Neural progenitor cell (in vitro differentiated cells): Measurements from ENCODE around the gene MKRN3. TPM values are rescaled to one million over a fixed set of nuclear protein-coding genes. Genes with fewer than 3 reads are reported as not detected.

Experiments used
- DNase-seq: peaks from one replicate; pipeline ENCODE4 v3.0.0-alpha.2; 2016; ENCODE audit warnings: low spot score
- H2AFZ ChIP-seq: fragments of 200-600 bp; sonication (generic); replicated peaks from 2 replicates; pipeline ENCODE4 v1.6.1; 2016; ENCODE audit warnings: antibody characterized with exemption
- H3F3A ChIP-seq: fragments of 200-600 bp; sonication (generic); 2 replicates; pipeline ENCODE4 v1.6.1; 2016; ENCODE audit warnings: antibody characterized with exemption, low read depth
- H3K27ac ChIP-seq: fragments of 200-600 bp; sonication (generic); 2 replicates; pipeline ENCODE4 v1.5.1; 2016; ENCODE audit warnings: mild to moderate bottlenecking
- H3K27me3 ChIP-seq: fragments of 200-600 bp; sonication (generic); 2 replicates; pipeline ENCODE4 v1.6.1; 2016; ENCODE audit warnings: mild to moderate bottlenecking, moderate library complexity
- H3K36me3 ChIP-seq: fragments of 200-600 bp; sonication (generic); 2 replicates; pipeline ENCODE4 v1.5.1; 2016
- H3K4me1 ChIP-seq: fragments of 200-600 bp; sonication (generic); 2 replicates; pipeline ENCODE4 v1.6.1; 2016; ENCODE audit warnings: mixed run types
- H3K4me2 ChIP-seq: fragments of 200-600 bp; sonication (generic); 2 replicates; pipeline ENCODE4 v1.6.1; 2016
- H3K4me3 ChIP-seq: fragments of 200-600 bp; sonication (generic); 2 replicates; pipeline ENCODE4 v1.5.1; 2016
- H3K79me2 ChIP-seq: fragments of 200-600 bp; sonication (generic); 2 replicates; pipeline ENCODE4 v1.6.1; 2016; ENCODE audit warnings: low read depth
- H3K9ac ChIP-seq: fragments of 200-600 bp; sonication (generic); 2 replicates; pipeline ENCODE4 v1.6.1; 2016
- H3K9me3 ChIP-seq: fragments of 200-600 bp; sonication (generic); 2 replicates; pipeline ENCODE4 v1.5.1; 2016; ENCODE audit warnings: low read depth
- H4K20me1 ChIP-seq: fragments of 200-600 bp; sonication (generic); 2 replicates; pipeline ENCODE4 v1.6.1; 2016; ENCODE audit warnings: low read depth
- H3K27ac Mint-ChIP-seq: 3 replicates; pipeline ENCODE4 v1.8.0; 2021; ENCODE audit warnings: mixed read lengths
- H3K27me3 Mint-ChIP-seq: 2 replicates; pipeline ENCODE4 v1.8.0; 2022; ENCODE audit warnings: low read depth, mild to moderate bottlenecking, inconsistent platforms, moderate library complexity, mixed read lengths; ENCODE audit not compliant: insufficient read depth
- H3K36me3 Mint-ChIP-seq: 3 replicates; pipeline ENCODE4 v1.8.0; 2021; ENCODE audit warnings: mixed read lengths
- H3K4me1 Mint-ChIP-seq: 3 replicates; pipeline ENCODE4 v1.8.0; 2021; ENCODE audit warnings: mixed read lengths
- H3K4me3 Mint-ChIP-seq: 3 replicates; pipeline ENCODE4 v1.8.0; 2021; ENCODE audit warnings: mild to moderate bottlenecking, moderate library complexity, mixed read lengths
- H3K9me3 Mint-ChIP-seq: 3 replicates; pipeline ENCODE4 v1.8.0; 2020; ENCODE audit warnings: mixed read lengths
- CTCF ChIP-seq: fragments of 200-600 bp; sonication (generic); IDR thresholded peaks from 2 replicates; pipeline ENCODE4 v1.5.1; 2017; ENCODE audit warnings: antibody characterized with exemption, mild to moderate bottlenecking
- EZH2 ChIP-seq: fragments of 200-600 bp; sonication (generic); IDR thresholded peaks from 2 replicates; pipeline ENCODE4 v1.6.1; 2017; ENCODE audit warnings: antibody characterized with exemption, mild to moderate bottlenecking, moderate library complexity
- EZH2phosphoT487 ChIP-seq: fragments of 200-600 bp; sonication (generic); IDR thresholded peaks from 2 replicates; pipeline ENCODE4 v1.6.1; 2017; ENCODE audit warnings: antibody characterized with exemption
- total RNA-seq: library from RNA; depleted of rRNA; stranded (reverse); fragments of >200 nt; gene quantifications from 2 replicates; pipeline ENCODE4 v1.2.3, GENCODE V29; 2015; ENCODE audit warnings: low replicate concordance

Gene MKRN3
- total RNA-seq, 1 donor from 2014 or later = not detected

- H3F3A ChIP-seq = no peaks in the 10 kb centered on the region
- no peaks in the 10 kb centered on the region for H3K79me2 ChIP-seq
- no peak overlapping the region for H3K4me2 ChIP-seq
- Mint-ChIP-seq H3K27me3 (no peaks in the 10 kb centered on the region), H3K4me3 (no peak overlapping the region), H3K27ac (no peak overlapping the region), H3K9me3 (peaks cover 11% of the 10 kb centered on the region), H3K36me3 (no peaks in the 10 kb centered on the region), H3K4me1 (peaks cover 3% of the 10 kb centered on the region)
- H3K4me1 ChIP-seq = peaks cover 2% of the 10 kb centered on the region
- no peak overlapping the region for H2AFZ ChIP-seq
- no peak overlapping the region for H3K27ac ChIP-seq
- H3K36me3 ChIP-seq = no peaks in the 10 kb centered on the region
- H4K20me1 ChIP-seq = no peaks in the 10 kb centered on the region
- H3K4me3 ChIP-seq = no peak overlapping the region
- no peak overlapping the region for H3K9ac ChIP-seq
- no peaks in the 10 kb centered on the region for H3K9me3 ChIP-seq
- H3K27me3 ChIP-seq = no peaks in the 10 kb centered on the region
- DNase-seq = no peak
- TF ChIP-seq EZH2phosphoT487 (no peak), EZH2 (no peak), CTCF (no peak)
These were observed 26.8 kb upstream of the MKRN3 start for GRCh38 chr15:23538648-23539047.

GRCh38 chr15:23539892-23540291, 25.6 kb upstream of the MKRN3 start:
- TF ChIP-seq CTCF = no peak
- no peak for TF ChIP-seq EZH2phosphoT487
- TF ChIP-seq EZH2 = no peak
- no peak overlapping the region for H3K27ac Mint-ChIP-seq
- H3K36me3 ChIP-seq = no peaks in the 10 kb centered on the region
- H3K9me3 ChIP-seq = no peaks in the 10 kb centered on the region
- H3K4me1 Mint-ChIP-seq = peaks cover 3% of the 10 kb centered on the region
- no peaks in the 10 kb centered on the region for H3F3A ChIP-seq
- H3K27me3 ChIP-seq = no peaks in the 10 kb centered on the region
- H3K4me2 ChIP-seq = no peak overlapping the region
- peaks cover 2% of the 10 kb centered on the region for H3K4me1 ChIP-seq
- no peaks in the 10 kb centered on the region for H3K36me3 Mint-ChIP-seq
- H3K4me3 ChIP-seq = no peak overlapping the region
- no peak overlapping the region for H3K9ac ChIP-seq
- H4K20me1 ChIP-seq = no peaks in the 10 kb centered on the region
- no peak overlapping the region for H2AFZ ChIP-seq
- peaks cover 10% of the 10 kb centered on the region for H3K9me3 Mint-ChIP-seq
- DNase-seq = no peak
- no peaks in the 10 kb centered on the region for H3K79me2 ChIP-seq
- H3K4me3 Mint-ChIP-seq = no peak overlapping the region
- H3K27me3 Mint-ChIP-seq = no peaks in the 10 kb centered on the region
- no peak overlapping the region for H3K27ac ChIP-seq

GRCh38 chr15:23546158-23546557, 19.3 kb upstream of the MKRN3 start:
- no peak for DNase-seq
- Mint-ChIP-seq H3K4me1 (no peaks in the 10 kb centered on the region), H3K9me3 (peaks cover 5% of the 10 kb centered on the region), H3K27me3 (no peaks in the 10 kb centered on the region), H3K4me3 (no peak overlapping the region), H3K27ac (no peak overlapping the region), H3K36me3 (no peaks in the 10 kb centered on the region)
- no peak for TF ChIP-seq CTCF
- no peak for TF ChIP-seq EZH2phosphoT487
- TF ChIP-seq EZH2 = no peak
- H3K4me2 ChIP-seq = no peak overlapping the region
- no peaks in the 10 kb centered on the region for H3K9me3 ChIP-seq
- no peak overlapping the region for H3K4me3 ChIP-seq
- H2AFZ ChIP-seq = no peak overlapping the region
- no peaks in the 10 kb centered on the region for H3F3A ChIP-seq
- H4K20me1 ChIP-seq = no peaks in the 10 kb centered on the region
- no peaks in the 10 kb centered on the region for H3K36me3 ChIP-seq
- H3K4me1 ChIP-seq = no peaks in the 10 kb centered on the region
- H3K27ac ChIP-seq = no peak overlapping the region
- H3K27me3 ChIP-seq = no peaks in the 10 kb centered on the region
- no peak overlapping the region for H3K9ac ChIP-seq
- no peaks in the 10 kb centered on the region for H3K79me2 ChIP-seq

- no peaks in the 10 kb centered on the region for H3K36me3 Mint-ChIP-seq
- H3K79me2 ChIP-seq = no peaks in the 10 kb centered on the region
- no peak for TF ChIP-seq EZH2phosphoT487
- no peak for TF ChIP-seq CTCF
- TF ChIP-seq EZH2 = no peak
- no peaks in the 10 kb centered on the region for H3K4me1 ChIP-seq
- H3F3A ChIP-seq = no peaks in the 10 kb centered on the region
- no peak for DNase-seq
- H3K9me3 Mint-ChIP-seq = peaks cover 5% of the 10 kb centered on the region
- no peaks in the 10 kb centered on the region for H3K27me3 Mint-ChIP-seq
- no peak overlapping the region for H3K4me3 Mint-ChIP-seq
- no peaks in the 10 kb centered on the region for H3K4me1 Mint-ChIP-seq
- no peak overlapping the region for H3K27ac Mint-ChIP-seq
- no peak overlapping the region for H3K27ac ChIP-seq
- H4K20me1 ChIP-seq = no peaks in the 10 kb centered on the region
- no peak overlapping the region for H3K4me2 ChIP-seq
- H3K9ac ChIP-seq = no peak overlapping the region
- no peak overlapping the region for H3K4me3 ChIP-seq
- no peaks in the 10 kb centered on the region for H3K36me3 ChIP-seq
- H2AFZ ChIP-seq = no peak overlapping the region
- no peaks in the 10 kb centered on the region for H3K27me3 ChIP-seq
- H3K9me3 ChIP-seq = peaks cover 4% of the 10 kb centered on the region
These were observed 17.4 kb upstream of the MKRN3 start for GRCh38 chr15:23548071-23548470.
